Neural cell (in vitro differentiated cells): ENCODE data around the gene DYNLRB1. TPM values are rescaled to one million over a fixed set of nuclear protein-coding genes. Genes with fewer than 3 reads are reported as not detected.

Experiments
- H2AFZ ChIP-seq: fragments of 200-600, 300-800 bp; sonication (generic), shearing (Covaris generic); 2 replicates; pipeline ENCODE4 v1.6.0; 2014; ENCODE audit warnings: low read depth, mild to moderate bottlenecking, antibody characterized with exemption, low read length, moderate library complexity
- H3F3A ChIP-seq: fragments of 200-600 bp; shearing (Covaris generic); 2 replicates; pipeline ENCODE4 v1.6.1; 2016; ENCODE audit warnings: mild to moderate bottlenecking, moderate library complexity, mixed read lengths, antibody characterized with exemption, low read length; ENCODE audit not compliant: insufficient read depth, poor library complexity, severe bottlenecking
- H3K27ac ChIP-seq: fragments of 200-600, 300-800 bp; sonication (generic), shearing (Covaris generic); 2 replicates; pipeline ENCODE4 v1.5.1; 2014; ENCODE audit warnings: mild to moderate bottlenecking, low read length, moderate library complexity
- H3K27me3 ChIP-seq: fragments of 300-800, 200-600 bp; sonication (generic), shearing (Covaris generic); 2 replicates; pipeline ENCODE4 v1.6.0; 2014; ENCODE audit warnings: mild to moderate bottlenecking, low read depth, low read length, moderate library complexity; ENCODE audit not compliant: insufficient read depth
- H3K36me3 ChIP-seq: fragments of 300-800, 200-600 bp; sonication (generic), shearing (Covaris generic); 2 replicates; pipeline ENCODE4 v1.5.1; 2014; ENCODE audit warnings: mild to moderate bottlenecking, antibody characterized with exemption, low read length, moderate library complexity; ENCODE audit not compliant: insufficient read depth
- H3K4me2 ChIP-seq: fragments of 300-800, 200-600 bp; sonication (generic), shearing (Covaris generic); 2 replicates; pipeline ENCODE4 v1.6.0; 2014; ENCODE audit warnings: mild to moderate bottlenecking, low read length
- H3K4me3 ChIP-seq: fragments of 300-800, 200-600 bp; sonication (generic), shearing (Covaris generic); 2 replicates; pipeline ENCODE4 v1.5.1; 2014; ENCODE audit warnings: mild to moderate bottlenecking, low read length, moderate library complexity
- H3K79me2 ChIP-seq: fragments of 200-600 bp; shearing (Covaris generic); replicated peaks from 2 replicates; pipeline ENCODE4 v1.6.0; 2014; ENCODE audit warnings: mild to moderate bottlenecking, low read length, moderate library complexity; ENCODE audit not compliant: insufficient read depth
- H3K9ac ChIP-seq: fragments of 300-800, 200-600 bp; sonication (generic), shearing (Covaris generic); 2 replicates; pipeline ENCODE4 v1.6.1; 2016; ENCODE audit warnings: mild to moderate bottlenecking, low read length, mixed read lengths
- H3K9me2 ChIP-seq: fragments of 200-600 bp; shearing (Covaris generic); 2 replicates; pipeline ENCODE4 v1.6.1; 2016; ENCODE audit warnings: mild to moderate bottlenecking, low read length, mixed read lengths; ENCODE audit not compliant: insufficient read depth
- H3K9me3 ChIP-seq: fragments of 200-600, 300-800 bp; sonication (generic), shearing (Covaris generic); 2 replicates; pipeline ENCODE4 v1.6.1; 2016; ENCODE audit warnings: mild to moderate bottlenecking, mixed run types, low read length, moderate library complexity, mixed read lengths
- H4K20me1 ChIP-seq: fragments of 200-600 bp; shearing (Covaris generic); 2 replicates; pipeline ENCODE4 v1.6.1; 2016; ENCODE audit warnings: mild to moderate bottlenecking, mixed run types; ENCODE audit not compliant: insufficient read depth
- EP300 ChIP-seq: fragments of 450-650 bp; conservative IDR thresholded peaks from 2 replicates; pipeline ENCODE4 v1.6.1; 2014; ENCODE audit warnings: antibody characterized with exemption, mild to moderate bottlenecking, moderate library complexity; ENCODE audit not compliant: poor library complexity, severe bottlenecking
- EZH2 ChIP-seq: fragments of 200-600, 300-800 bp; shearing (Covaris generic), sonication (generic); IDR thresholded peaks from 2 replicates; pipeline ENCODE4 v1.6.1; 2014; ENCODE audit warnings: antibody characterized with exemption, low read length, borderline replicate concordance, mild to moderate bottlenecking; ENCODE audit not compliant: insufficient read depth, poor library complexity, severe bottlenecking
- MXI1 ChIP-seq: fragments of 450-650 bp; conservative IDR thresholded peaks from 2 replicates; pipeline ENCODE4 v1.6.1; 2014; ENCODE audit warnings: antibody characterized with exemption, mild to moderate bottlenecking; ENCODE audit not compliant: poor library complexity, severe bottlenecking
- POLR2AphosphoS5 ChIP-seq: IDR thresholded peaks from 2 replicates; pipeline ENCODE4 v1.6.1; 2012
- RAD21 ChIP-seq: fragments of 450-650 bp; conservative IDR thresholded peaks from 2 replicates; pipeline ENCODE4 v1.6.1; 2014; ENCODE audit warnings: antibody characterized with exemption, mild to moderate bottlenecking, moderate library complexity
- SMC3 ChIP-seq: fragments of 450-650 bp; conservative IDR thresholded peaks from 2 replicates; pipeline ENCODE4 v1.6.1; 2014; ENCODE audit warnings: antibody characterized with exemption, mild to moderate bottlenecking, moderate library complexity; ENCODE audit not compliant: poor library complexity
- TAF1 ChIP-seq: IDR thresholded peaks from 2 replicates; pipeline ENCODE4 v1.6.1; 2012; ENCODE audit warnings: low read depth
- polyA plus RNA-seq: library from polyadenylated mRNA; depleted of rRNA; stranded (reverse); fragments of >200 nt; gene quantifications from 2 replicates; pipeline ENCODE4 v1.2.3, GENCODE V29; 2014
- TF ChIP-seq, protein P1 (sequence below): IDR thresholded peaks from 2 replicates; pipeline ENCODE4 v1.6.1; 2012; ENCODE audit warnings: borderline replicate concordance
- TF ChIP-seq, protein P2 (sequence below): fragments of 450-650 bp; IDR thresholded peaks from 2 replicates; pipeline ENCODE4 v1.5.1; 2014; ENCODE audit warnings: antibody characterized with exemption, mild to moderate bottlenecking, moderate library complexity; ENCODE audit not compliant: poor library complexity, severe bottlenecking

DYNLRB1 gene
- polyA plus RNA-seq, 1 donor from 2014 or later = 103 TPM

DNA sequence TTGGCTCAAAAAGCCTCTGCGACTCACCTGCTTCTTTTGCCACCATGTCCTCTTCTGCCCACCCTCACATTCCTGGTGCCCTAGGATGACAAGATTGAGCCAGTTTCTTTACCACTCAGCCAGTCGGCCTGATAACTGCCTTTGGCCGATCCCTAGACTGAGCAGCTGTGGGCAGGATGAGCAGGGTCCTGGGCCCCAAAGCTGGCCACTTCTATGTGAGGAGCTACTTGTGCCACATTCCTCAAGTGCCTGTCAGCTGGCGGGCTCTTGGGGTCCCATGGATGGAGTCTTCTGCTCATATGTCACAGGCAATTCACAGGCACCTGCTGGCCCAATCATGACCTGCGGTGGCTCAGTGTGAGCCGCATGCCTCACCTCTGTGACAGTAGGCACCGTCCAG lies 16.5 kb downstream of the DYNLRB1 start:
- H3K9me3 ChIP-seq = no peaks in the 10 kb centered on the region
- no peak overlapping the region for H3K4me3 ChIP-seq
- no peaks in the 10 kb centered on the region for H3F3A ChIP-seq
- no peak overlapping the region for H3K27ac ChIP-seq
- TF ChIP-seq EP300 (no peak), POLR2AphosphoS5 (no peak), MXI1 (no peak), EZH2 (no peak), TAF1 (no peak), RAD21 (no peak), SMC3 (no peak)
- TF ChIP-seq, protein P1, sequence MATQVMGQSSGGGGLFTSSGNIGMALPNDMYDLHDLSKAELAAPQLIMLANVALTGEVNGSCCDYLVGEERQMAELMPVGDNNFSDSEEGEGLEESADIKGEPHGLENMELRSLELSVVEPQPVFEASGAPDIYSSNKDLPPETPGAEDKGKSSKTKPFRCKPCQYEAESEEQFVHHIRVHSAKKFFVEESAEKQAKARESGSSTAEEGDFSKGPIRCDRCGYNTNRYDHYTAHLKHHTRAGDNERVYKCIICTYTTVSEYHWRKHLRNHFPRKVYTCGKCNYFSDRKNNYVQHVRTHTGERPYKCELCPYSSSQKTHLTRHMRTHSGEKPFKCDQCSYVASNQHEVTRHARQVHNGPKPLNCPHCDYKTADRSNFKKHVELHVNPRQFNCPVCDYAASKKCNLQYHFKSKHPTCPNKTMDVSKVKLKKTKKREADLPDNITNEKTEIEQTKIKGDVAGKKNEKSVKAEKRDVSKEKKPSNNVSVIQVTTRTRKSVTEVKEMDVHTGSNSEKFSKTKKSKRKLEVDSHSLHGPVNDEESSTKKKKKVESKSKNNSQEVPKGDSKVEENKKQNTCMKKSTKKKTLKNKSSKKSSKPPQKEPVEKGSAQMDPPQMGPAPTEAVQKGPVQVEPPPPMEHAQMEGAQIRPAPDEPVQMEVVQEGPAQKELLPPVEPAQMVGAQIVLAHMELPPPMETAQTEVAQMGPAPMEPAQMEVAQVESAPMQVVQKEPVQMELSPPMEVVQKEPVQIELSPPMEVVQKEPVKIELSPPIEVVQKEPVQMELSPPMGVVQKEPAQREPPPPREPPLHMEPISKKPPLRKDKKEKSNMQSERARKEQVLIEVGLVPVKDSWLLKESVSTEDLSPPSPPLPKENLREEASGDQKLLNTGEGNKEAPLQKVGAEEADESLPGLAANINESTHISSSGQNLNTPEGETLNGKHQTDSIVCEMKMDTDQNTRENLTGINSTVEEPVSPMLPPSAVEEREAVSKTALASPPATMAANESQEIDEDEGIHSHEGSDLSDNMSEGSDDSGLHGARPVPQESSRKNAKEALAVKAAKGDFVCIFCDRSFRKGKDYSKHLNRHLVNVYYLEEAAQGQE = no peak
- TF ChIP-seq, protein P2, sequence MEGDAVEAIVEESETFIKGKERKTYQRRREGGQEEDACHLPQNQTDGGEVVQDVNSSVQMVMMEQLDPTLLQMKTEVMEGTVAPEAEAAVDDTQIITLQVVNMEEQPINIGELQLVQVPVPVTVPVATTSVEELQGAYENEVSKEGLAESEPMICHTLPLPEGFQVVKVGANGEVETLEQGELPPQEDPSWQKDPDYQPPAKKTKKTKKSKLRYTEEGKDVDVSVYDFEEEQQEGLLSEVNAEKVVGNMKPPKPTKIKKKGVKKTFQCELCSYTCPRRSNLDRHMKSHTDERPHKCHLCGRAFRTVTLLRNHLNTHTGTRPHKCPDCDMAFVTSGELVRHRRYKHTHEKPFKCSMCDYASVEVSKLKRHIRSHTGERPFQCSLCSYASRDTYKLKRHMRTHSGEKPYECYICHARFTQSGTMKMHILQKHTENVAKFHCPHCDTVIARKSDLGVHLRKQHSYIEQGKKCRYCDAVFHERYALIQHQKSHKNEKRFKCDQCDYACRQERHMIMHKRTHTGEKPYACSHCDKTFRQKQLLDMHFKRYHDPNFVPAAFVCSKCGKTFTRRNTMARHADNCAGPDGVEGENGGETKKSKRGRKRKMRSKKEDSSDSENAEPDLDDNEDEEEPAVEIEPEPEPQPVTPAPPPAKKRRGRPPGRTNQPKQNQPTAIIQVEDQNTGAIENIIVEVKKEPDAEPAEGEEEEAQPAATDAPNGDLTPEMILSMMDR = no peak
- H3K9ac ChIP-seq = no peak overlapping the region
- no peaks in the 10 kb centered on the region for H3K9me2 ChIP-seq
- no peaks in the 10 kb centered on the region for H3K27me3 ChIP-seq
- H2AFZ ChIP-seq = no peak overlapping the region
- no peak overlapping the region for H3K4me2 ChIP-seq
- H3K36me3 ChIP-seq = no peaks in the 10 kb centered on the region
- no peaks in the 10 kb centered on the region for H3K79me2 ChIP-seq
- no peaks in the 10 kb centered on the region for H4K20me1 ChIP-seq

DNA sequence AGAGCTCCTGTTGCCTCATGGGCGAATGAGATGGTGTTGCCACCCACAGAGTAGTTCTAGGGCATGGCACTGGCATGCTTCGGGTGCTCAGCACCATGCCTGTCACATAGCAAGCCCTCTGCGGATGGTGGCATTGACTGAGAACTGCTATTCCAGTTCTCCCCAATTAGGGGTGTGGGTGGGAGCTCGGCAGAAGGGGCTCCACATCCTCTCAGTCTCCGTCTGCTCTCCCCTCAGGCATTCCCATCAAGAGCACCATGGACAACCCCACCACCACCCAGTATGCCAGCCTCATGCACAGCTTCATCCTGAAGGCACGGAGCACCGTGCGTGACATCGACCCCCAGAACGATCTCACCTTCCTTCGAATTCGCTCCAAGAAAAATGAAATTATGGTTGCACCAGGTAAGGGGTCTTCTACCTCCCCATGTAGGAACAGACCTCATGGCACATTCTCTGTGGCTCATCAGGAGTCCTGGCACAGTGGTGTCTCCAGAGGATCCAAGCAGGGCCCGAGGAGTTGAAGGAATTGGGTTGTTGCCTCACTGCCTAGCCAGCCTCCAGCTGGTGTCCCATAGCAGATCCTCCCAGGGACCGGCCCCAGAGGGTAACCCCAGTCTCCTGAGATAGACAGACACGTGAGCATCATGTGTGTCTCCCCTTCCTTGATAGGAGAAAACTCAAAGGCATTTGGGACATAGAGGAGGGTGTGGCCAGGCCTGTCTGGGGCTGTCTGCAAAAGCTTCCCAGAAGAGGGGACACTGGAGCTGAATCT lies 18.4 kb downstream of the DYNLRB1 start:
- H3K27ac ChIP-seq = no peak overlapping the region

More for the DNA sequence above, 18.4 kb downstream of the DYNLRB1 start:
- Histone ChIP-seq H3F3A (no peaks in the 10 kb centered on the region), H3K27me3 (no peaks in the 10 kb centered on the region), H3K9me3 (no peaks in the 10 kb centered on the region), H4K20me1 (no peaks in the 10 kb centered on the region), H2AFZ (no peak overlapping the region), H3K9ac (no peak overlapping the region), H3K4me2 (no peak overlapping the region), H3K79me2 (no peaks in the 10 kb centered on the region), H3K9me2 (no peaks in the 10 kb centered on the region), H3K36me3 (no peaks in the 10 kb centered on the region), H3K4me3 (no peak overlapping the region)
- TF ChIP-seq POLR2AphosphoS5 = no peak
- TF ChIP-seq SMC3 = no peak
- TF ChIP-seq, protein P1 = no peak
- no peak for TF ChIP-seq MXI1
- no peak for TF ChIP-seq TAF1
- TF ChIP-seq RAD21 = no peak
- TF ChIP-seq EP300 = no peak
- TF ChIP-seq, protein P2 = no peak
- no peak for TF ChIP-seq EZH2
